Measurements from ENCODE around the gene TMEM178B.

DNA sequence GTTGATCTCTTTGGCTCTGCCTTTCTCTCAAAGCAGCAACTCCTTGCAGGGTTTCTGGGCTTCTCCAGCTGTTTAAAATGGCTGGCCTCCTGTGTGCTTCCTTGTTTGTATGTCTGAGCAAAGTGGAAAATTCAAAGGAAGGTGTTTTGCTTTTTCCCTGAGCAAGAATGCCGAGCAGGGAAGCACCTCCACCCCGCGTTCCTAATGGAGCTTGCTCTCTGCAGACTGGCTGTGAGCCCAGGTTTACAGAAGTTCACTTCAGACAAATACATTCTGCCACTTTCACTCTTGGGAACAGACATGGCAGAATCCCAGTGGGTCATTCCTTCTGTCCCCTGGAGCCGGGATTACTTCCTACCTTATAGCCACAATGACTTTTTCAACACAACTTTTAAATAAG, 295.6 kb downstream of the TMEM178B start:
- TF ChIP-seq, protein P1, sequence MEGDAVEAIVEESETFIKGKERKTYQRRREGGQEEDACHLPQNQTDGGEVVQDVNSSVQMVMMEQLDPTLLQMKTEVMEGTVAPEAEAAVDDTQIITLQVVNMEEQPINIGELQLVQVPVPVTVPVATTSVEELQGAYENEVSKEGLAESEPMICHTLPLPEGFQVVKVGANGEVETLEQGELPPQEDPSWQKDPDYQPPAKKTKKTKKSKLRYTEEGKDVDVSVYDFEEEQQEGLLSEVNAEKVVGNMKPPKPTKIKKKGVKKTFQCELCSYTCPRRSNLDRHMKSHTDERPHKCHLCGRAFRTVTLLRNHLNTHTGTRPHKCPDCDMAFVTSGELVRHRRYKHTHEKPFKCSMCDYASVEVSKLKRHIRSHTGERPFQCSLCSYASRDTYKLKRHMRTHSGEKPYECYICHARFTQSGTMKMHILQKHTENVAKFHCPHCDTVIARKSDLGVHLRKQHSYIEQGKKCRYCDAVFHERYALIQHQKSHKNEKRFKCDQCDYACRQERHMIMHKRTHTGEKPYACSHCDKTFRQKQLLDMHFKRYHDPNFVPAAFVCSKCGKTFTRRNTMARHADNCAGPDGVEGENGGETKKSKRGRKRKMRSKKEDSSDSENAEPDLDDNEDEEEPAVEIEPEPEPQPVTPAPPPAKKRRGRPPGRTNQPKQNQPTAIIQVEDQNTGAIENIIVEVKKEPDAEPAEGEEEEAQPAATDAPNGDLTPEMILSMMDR (IDR thresholded peaks at IDR 0.05): no peak
- TF ChIP-seq POLR2A (IDR thresholded peaks at IDR 0.05): no peak

Data from right lobe of liver (tissue), 4 donors.